Activated CD4-positive, alpha-beta T cell treated with anti-CD3 and anti-CD28 coated beads for 4 hours (primary cell): Measurements from ENCODE around the gene LIX1L.

Source experiments
- DNase-seq, 2 donors: peaks; one replicate each; pipeline ENCODE4 v3.0.0-alpha.2; 2020

Gene LIX1L

GRCh38 chr1:145957443-145958319, at the start of gene LIX1L:
Gene LIX1L, minus strand, starts transcription at chr1:145958017. Its CDS starts 90 bp downstream, at chr1:145957927.
- DNase-seq, result peak; percentile 93

- DNase-seq, result no peak
Observed at GRCh38 chr1:146001709-146002108, 43.9 kb upstream of the LIX1L start.

- no peak for DNase-seq
Observed at GRCh38 chr1:145999321-146000024, 41.7 kb upstream of the LIX1L start.

- no peak for DNase-seq
Observed at GRCh38 chr1:145997718-145998023, 39.9 kb upstream of the LIX1L start.

- DNase-seq, result peak; percentile 45 to 53
Observed at GRCh38 chr1:145997016-145997717, 39.4 kb upstream of the LIX1L start.

- peak; percentile 81 to 86 for DNase-seq
Observed at GRCh38 chr1:145996433-145997015, 38.7 kb upstream of the LIX1L start, which contains the start of gene TXNIP. Gene TXNIP, minus strand, starts transcription at chr1:145996579. Its CDS starts 313 bp downstream, at chr1:145996266.

GRCh38 chr1:145995964-145996432, 38.2 kb upstream of the LIX1L start:
- DNase-seq, result no peak

GRCh38 chr1:145995148-145995881, 37.5 kb upstream of the LIX1L start:
- no peak for DNase-seq

GRCh38 chr1:145994391-145995120, 36.7 kb upstream of the LIX1L start:
- DNase-seq, result peak in 1 of 2 donors; percentile 44

- no peak for DNase-seq
Observed at GRCh38 chr1:145993618-145994390, 36.0 kb upstream of the LIX1L start.

GRCh38 chr1:145992958-145993617, 35.3 kb upstream of the LIX1L start:
- no peak for DNase-seq

- DNase-seq, result no peak
Observed at GRCh38 chr1:145992502-145992936, 34.7 kb upstream of the LIX1L start.

GRCh38 chr1:145991735-145992412, 34.1 kb upstream of the LIX1L start:
- no peak for DNase-seq

GRCh38 chr1:145990249-145990855, 32.5 kb upstream of the LIX1L start:
- no peak for DNase-seq

GRCh38 chr1:145988773-145989172, 31.0 kb upstream of the LIX1L start:
- no peak for DNase-seq

- no peak for DNase-seq
Observed at GRCh38 chr1:145987926-145988325, 30.1 kb upstream of the LIX1L start.

- no peak for DNase-seq
Observed at GRCh38 chr1:145986551-145986950, 28.7 kb upstream of the LIX1L start.

- no peak for DNase-seq
Observed at GRCh38 chr1:145985502-145986439, 28.0 kb upstream of the LIX1L start.
